Activated CD4-positive, alpha-beta T cell treated with anti-CD3 and anti-CD28 coated beads for 36 hours (primary cell): ENCODE measurements around the gene PKD1L1. TPM values are rescaled to one million over a fixed set of nuclear protein-coding genes. Genes with fewer than 3 reads are reported as not detected.

Experiments
- ATAC-seq: fragments of 200-7000 bp; cut with Tn5 transposase; one replicate; pipeline ENCODE4 v1.10.0; 2021; ENCODE audit warnings: mild to moderate bottlenecking, moderate library complexity
- CTCF ChIA-PET: fragments of 350-600 bp; sonication (Branson Sonifier 250); formaldehyde crosslinking; loops from one replicate; lab custom pipeline; 2021; ENCODE audit warnings: antibody characterized with exemption; lab: Charles Lee
- POLR2A ChIA-PET: fragments of 350-600 bp; sonication (Branson Sonifier 250); formaldehyde crosslinking; loops from one replicate; lab custom pipeline; 2021; ENCODE audit warnings: antibody characterized with exemption, inconsistent platforms; lab: Charles Lee
- DNase-seq: peaks from one replicate; pipeline ENCODE4 v3.0.0-alpha.2; 2020
- H3K27ac Mint-ChIP-seq: one replicate; pipeline ENCODE4 v1.8.0; 2021; ENCODE audit warnings: mixed read lengths
- H3K27me3 Mint-ChIP-seq: one replicate; pipeline ENCODE4 v1.8.0; 2021; ENCODE audit warnings: mixed read lengths
- H3K36me3 Mint-ChIP-seq: one replicate; pipeline ENCODE4 v1.8.0; 2021; ENCODE audit warnings: low read depth, mixed read lengths
- H3K4me1 Mint-ChIP-seq: one replicate; pipeline ENCODE4 v1.8.0; 2021; ENCODE audit warnings: mixed read lengths
- H3K4me3 Mint-ChIP-seq: one replicate; pipeline ENCODE4 v1.8.0; 2021; ENCODE audit warnings: mild to moderate bottlenecking, moderate library complexity, mixed read lengths
- H3K9me3 Mint-ChIP-seq: one replicate; pipeline ENCODE4 v1.8.0; 2021; ENCODE audit warnings: low read depth, mixed read lengths
- intact Hi-C, 2 experiments: fragments of 100-400 bp; cut with DNase I in 1 of 2; cut with micrococcal nuclease in 1 of 2; formaldehyde crosslinking; loops; one replicate each; pipeline versions ENCODE4 v1.14.2 to v1.15.1; 2022 to 2024; cut with DNase I, micrococcal nuclease
- total RNA-seq, 2 experiments: library from RNA; stranded (reverse); gene quantifications; one replicate each; pipeline ENCODE4 v1.2.3, GENCODE V29; 2021

Gene PKD1L1
- total RNA-seq, 2 experiments from 2014 or later: 0.09 to 0.16 TPM

- peak; percentile 60 for ATAC-seq
- Mint-ChIP-seq H3K27ac (no peak overlapping the region), H3K36me3 (no peaks in the 10 kb centered on the region), H3K27me3 (no peaks in the 10 kb centered on the region), H3K4me1 (no peaks in the 10 kb centered on the region), H3K9me3 (no peaks in the 10 kb centered on the region), H3K4me3 (no peak overlapping the region)
- POLR2A ChIA-PET: no interaction called here
- CTCF ChIA-PET: no interaction called here
- peak; percentile 30 for DNase-seq
- intact Hi-C loops: loop anchor here in 1 of 2 experiments (5.0 kb wide), 1 partner anchor 95 kb away; the partner anchor contains the start of gene PKD1L1
Observed at GRCh38 chr7:47852330-47853245, 95.7 kb downstream of the PKD1L1 start.

DNA sequence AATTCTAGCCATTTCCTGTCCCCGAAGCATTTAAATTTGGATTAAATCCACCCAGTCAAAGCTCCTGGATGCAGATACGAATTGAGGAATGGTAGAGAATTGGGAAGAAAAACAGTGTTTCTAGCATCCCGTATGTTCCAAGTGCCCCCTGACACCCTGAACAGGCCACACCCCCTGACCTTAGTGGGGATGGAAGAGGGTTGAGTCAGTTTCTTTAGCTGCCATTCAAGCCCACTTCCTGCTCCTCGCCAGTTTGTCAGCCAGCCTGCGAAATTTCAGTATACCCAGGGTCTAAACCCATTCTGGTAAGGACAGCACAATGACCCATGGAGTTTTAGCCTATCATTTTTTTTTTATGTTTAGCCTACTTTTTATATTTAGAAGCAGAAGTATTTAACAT is 101.1 kb downstream of the PKD1L1 start:
- Mint-ChIP-seq H3K27ac (no peak overlapping the region), H3K4me1 (no peaks in the 10 kb centered on the region), H3K4me3 (no peak overlapping the region), H3K9me3 (no peaks in the 10 kb centered on the region), H3K27me3 (no peaks in the 10 kb centered on the region), H3K36me3 (no peaks in the 10 kb centered on the region)
- DNase-seq (no peak), ATAC-seq (no peak)
- CTCF ChIA-PET: interaction anchor here (0.7 kb wide), 1 partner anchor 320 kb away, joined by 3 read pairs; no protein-coding TSS in a partner anchor
- POLR2A ChIA-PET: no interaction called here
- intact Hi-C loops: no loop called here

- Mint-ChIP-seq H3K27me3 (no peaks in the 10 kb centered on the region), H3K27ac (no peak overlapping the region), H3K36me3 (no peaks in the 10 kb centered on the region), H3K4me1 (no peaks in the 10 kb centered on the region), H3K9me3 (no peaks in the 10 kb centered on the region), H3K4me3 (no peak overlapping the region)
- ATAC-seq (no peak), DNase-seq (no peak)
- intact Hi-C loops: no loop called here
- ChIA-PET POLR2A (no interaction called here), CTCF (no interaction called here)
Observed at GRCh38 chr7:47846138-47846836, 102.0 kb downstream of the PKD1L1 start.

- intact Hi-C loops: no loop called here
- ChIA-PET CTCF (no interaction called here), POLR2A (no interaction called here)
- no peak overlapping the region for H3K4me3 Mint-ChIP-seq
- no peaks in the 10 kb centered on the region for H3K27me3 Mint-ChIP-seq
- no peak for DNase-seq
- no peaks in the 10 kb centered on the region for H3K9me3 Mint-ChIP-seq
- H3K27ac Mint-ChIP-seq: no peak overlapping the region
- no peaks in the 10 kb centered on the region for H3K36me3 Mint-ChIP-seq
- ATAC-seq: no peak
- H3K4me1 Mint-ChIP-seq: no peaks in the 10 kb centered on the region
Observed at GRCh38 chr7:47844311-47844710, 104.0 kb downstream of the PKD1L1 start.

- Mint-ChIP-seq H3K27me3 (no peaks in the 10 kb centered on the region), H3K4me3 (no peak overlapping the region), H3K4me1 (no peaks in the 10 kb centered on the region), H3K27ac (no peak overlapping the region), H3K9me3 (no peaks in the 10 kb centered on the region), H3K36me3 (no peaks in the 10 kb centered on the region)
- intact Hi-C loops: no loop called here
- POLR2A ChIA-PET: no interaction called here
- DNase-seq: no peak
- CTCF ChIA-PET: interaction anchor here (0.7 to 0.9 kb wide), 2 partner anchors 16 to 260 kb away, joined by 3 read pairs; no protein-coding TSS in a partner anchor
- no peak for ATAC-seq
Observed at GRCh38 chr7:47843291-47843690, 105.0 kb downstream of the PKD1L1 start.

GRCh38 chr7:47839381-47839780 is 108.9 kb downstream of the PKD1L1 start:
- ATAC-seq: no peak
- POLR2A ChIA-PET: no interaction called here
- no peaks in the 10 kb centered on the region for H3K4me1 Mint-ChIP-seq

GRCh38 chr7:47837826-47838225 is 110.4 kb downstream of the PKD1L1 start:
- POLR2A ChIA-PET: no interaction called here
- CTCF ChIA-PET: no interaction called here
- Mint-ChIP-seq H3K4me3 (no peak overlapping the region), H3K27ac (no peak overlapping the region), H3K36me3 (no peaks in the 10 kb centered on the region), H3K27me3 (no peaks in the 10 kb centered on the region), H3K4me1 (no peaks in the 10 kb centered on the region), H3K9me3 (no peaks in the 10 kb centered on the region)
- intact Hi-C loops: no loop called here
- no peak for DNase-seq
- no peak for ATAC-seq

More at GRCh38 chr7:47839381-47839780, 108.9 kb downstream of the PKD1L1 start:
- DNase-seq: no peak
- CTCF ChIA-PET: no interaction called here
- Mint-ChIP-seq H3K27me3 (no peaks in the 10 kb centered on the region), H3K4me3 (no peak overlapping the region), H3K9me3 (no peaks in the 10 kb centered on the region), H3K36me3 (no peaks in the 10 kb centered on the region), H3K27ac (no peak overlapping the region)
- intact Hi-C loops: no loop called here

DNA sequence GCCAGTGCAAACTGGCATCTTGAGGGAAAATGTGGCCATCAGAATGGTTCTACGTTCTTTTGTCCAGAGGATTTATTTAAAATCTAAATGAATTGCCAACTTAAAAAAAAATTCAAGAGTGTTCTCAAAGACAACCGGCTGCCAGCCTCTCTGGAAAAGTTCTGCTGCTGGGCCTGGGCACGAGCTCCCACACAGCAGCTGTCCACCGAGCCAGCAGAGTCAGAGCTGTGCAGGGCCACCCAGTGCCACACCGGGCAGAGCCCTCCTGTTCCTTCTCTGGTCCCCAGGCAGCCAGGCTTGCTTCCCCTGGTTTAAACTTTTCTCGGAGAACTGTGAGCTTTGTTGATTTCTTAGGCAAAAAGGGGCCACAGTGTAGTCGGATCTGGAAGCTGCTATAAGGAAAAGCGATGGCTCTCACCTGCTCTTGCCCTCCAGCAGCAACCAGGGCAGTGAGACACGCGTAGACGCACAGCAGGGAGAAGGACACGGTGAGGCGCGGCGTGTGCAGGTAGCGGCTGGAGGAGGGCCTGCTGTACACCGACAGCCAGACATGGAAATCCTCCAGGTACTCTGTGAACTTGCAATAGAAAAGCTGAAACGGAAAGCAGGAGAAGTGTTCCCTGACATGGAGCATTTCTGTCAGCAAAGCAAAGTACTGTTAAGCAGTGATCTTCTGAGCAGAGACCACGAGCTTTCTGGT is 111.6 kb downstream of the PKD1L1 start:
- DNase-seq (no peak), ATAC-seq (no peak)
- Mint-ChIP-seq H3K9me3 (no peaks in the 10 kb centered on the region), H3K27ac (no peak overlapping the region), H3K36me3 (no peaks in the 10 kb centered on the region), H3K4me3 (no peak overlapping the region), H3K4me1 (no peaks in the 10 kb centered on the region), H3K27me3 (no peaks in the 10 kb centered on the region)
- ChIA-PET POLR2A (no interaction called here), CTCF (interaction anchor here (0.6 kb wide), 2 partner anchors 16 to 59 kb away, joined by 3 read pairs; no protein-coding TSS in a partner anchor)
- intact Hi-C loops: no loop called here

GRCh38 chr7:47836080-47836479 is 112.2 kb downstream of the PKD1L1 start:
- ChIA-PET POLR2A (no interaction called here), CTCF (no interaction called here)
- intact Hi-C loops: no loop called here
- no peak for ATAC-seq
- Mint-ChIP-seq H3K27me3 (no peaks in the 10 kb centered on the region), H3K9me3 (no peaks in the 10 kb centered on the region), H3K4me3 (no peak overlapping the region), H3K27ac (no peak overlapping the region), H3K4me1 (no peaks in the 10 kb centered on the region), H3K36me3 (no peaks in the 10 kb centered on the region)
- DNase-seq: no peak

DNA sequence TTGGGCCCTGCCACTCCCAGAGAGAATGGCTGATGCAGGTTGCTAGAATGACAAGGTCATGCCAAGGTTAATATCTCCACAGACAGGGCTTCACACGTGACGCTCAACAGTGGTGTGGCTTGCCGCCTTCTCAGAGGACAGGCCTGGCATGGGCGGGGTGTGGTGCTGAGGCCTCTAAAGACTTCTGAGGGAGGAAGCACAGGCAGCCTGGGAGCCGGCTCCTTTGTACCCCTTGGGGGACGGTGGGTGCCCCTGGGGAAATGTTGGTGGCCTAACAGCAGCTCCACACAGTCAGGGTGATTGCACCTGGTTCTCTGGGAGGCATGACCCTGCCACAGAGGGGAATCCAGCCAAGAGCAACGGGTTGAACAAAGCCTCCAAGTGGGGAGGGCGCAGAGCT is 115.1 kb downstream of the PKD1L1 start:
- ATAC-seq: no peak
- no peaks in the 10 kb centered on the region for H3K36me3 Mint-ChIP-seq
- H3K9me3 Mint-ChIP-seq: no peaks in the 10 kb centered on the region

GRCh38 chr7:47832105-47832715 is 116.1 kb downstream of the PKD1L1 start:
- H3K36me3 Mint-ChIP-seq: no peaks in the 10 kb centered on the region
- CTCF ChIA-PET: no interaction called here
- no peak for DNase-seq
- POLR2A ChIA-PET: no interaction called here
- H3K27ac Mint-ChIP-seq: no peak overlapping the region
- intact Hi-C loops: no loop called here
- H3K4me3 Mint-ChIP-seq: no peak overlapping the region
- H3K4me1 Mint-ChIP-seq: no peaks in the 10 kb centered on the region
- no peaks in the 10 kb centered on the region for H3K9me3 Mint-ChIP-seq
- no peaks in the 10 kb centered on the region for H3K27me3 Mint-ChIP-seq
- no peak for ATAC-seq

More for the DNA sequence above, 115.1 kb downstream of the PKD1L1 start:
- DNase-seq: no peak
- CTCF ChIA-PET: interaction anchor here (0.6 kb wide), 1 partner anchor 14 kb away, joined by 3 read pairs; no protein-coding TSS in a partner anchor
- no peak overlapping the region for H3K4me3 Mint-ChIP-seq
- H3K27ac Mint-ChIP-seq: no peak overlapping the region
- H3K4me1 Mint-ChIP-seq: no peaks in the 10 kb centered on the region
- H3K27me3 Mint-ChIP-seq: no peaks in the 10 kb centered on the region
- intact Hi-C loops: no loop called here
- POLR2A ChIA-PET: no interaction called here
